CD1c-positive myeloid dendritic cell (primary cell): ENCODE results near the gene CR1L.
"Not testable (repeated sequence)": the region's sequence is repeated elsewhere in the genome, so short reads cannot be mapped to it uniquely, and the experiment has no call there.

ENCODE experiments used
- DNase-seq: peaks from one replicate; pipeline ENCODE4 v3.0.0-alpha.2; 2016; ENCODE audit errors: extremely low spot score

Gene CR1L

GRCh38 chr1:207680590-207681388 lies 35.9 kb downstream of the CR1L start:
- DNase-seq: not testable (repeated sequence)

GRCh38 chr1:207682872-207683434 lies 38.0 kb downstream of the CR1L start:
- DNase-seq: not testable (repeated sequence)

DNA sequence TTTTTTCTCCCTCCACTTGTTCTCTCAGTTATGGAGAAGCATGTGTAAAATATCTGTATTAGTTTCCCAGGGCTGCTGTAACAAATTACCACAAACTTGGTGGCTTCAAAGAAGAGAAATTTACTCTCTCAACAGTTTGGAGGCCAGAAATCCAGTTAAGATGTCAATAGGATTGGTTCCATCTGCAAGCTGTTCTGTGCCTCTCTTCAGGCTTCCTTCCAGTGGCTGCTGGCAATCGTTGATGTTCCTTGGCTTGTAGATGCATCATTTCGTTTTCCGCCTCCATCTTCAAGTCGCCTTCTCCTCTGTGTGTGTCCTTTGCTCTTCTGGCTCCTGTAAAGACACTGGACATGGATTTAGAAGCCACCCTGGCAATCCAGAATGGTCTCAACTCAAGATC lies 45.6 kb downstream of the CR1L start:
- not testable (repeated sequence) for DNase-seq

DNA sequence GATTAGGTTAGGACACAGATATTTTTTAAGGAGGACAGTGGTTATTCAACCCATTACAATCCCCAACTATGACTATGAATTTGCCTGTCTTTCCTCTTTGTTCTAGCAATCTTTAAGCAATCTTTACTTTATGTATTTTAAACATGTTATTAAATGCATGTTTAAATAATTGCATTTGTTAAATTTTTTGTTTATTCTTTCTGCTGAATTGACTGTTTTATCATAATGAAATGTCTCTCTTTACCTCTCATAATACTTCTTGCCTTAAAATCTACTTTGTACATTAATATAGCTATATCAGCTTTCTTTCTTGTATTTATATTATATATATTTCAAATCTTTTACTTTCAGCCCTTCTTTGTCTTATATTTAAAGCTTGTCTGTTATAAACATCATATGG lies 46.1 kb downstream of the CR1L start:
- DNase-seq: no peak

DNA sequence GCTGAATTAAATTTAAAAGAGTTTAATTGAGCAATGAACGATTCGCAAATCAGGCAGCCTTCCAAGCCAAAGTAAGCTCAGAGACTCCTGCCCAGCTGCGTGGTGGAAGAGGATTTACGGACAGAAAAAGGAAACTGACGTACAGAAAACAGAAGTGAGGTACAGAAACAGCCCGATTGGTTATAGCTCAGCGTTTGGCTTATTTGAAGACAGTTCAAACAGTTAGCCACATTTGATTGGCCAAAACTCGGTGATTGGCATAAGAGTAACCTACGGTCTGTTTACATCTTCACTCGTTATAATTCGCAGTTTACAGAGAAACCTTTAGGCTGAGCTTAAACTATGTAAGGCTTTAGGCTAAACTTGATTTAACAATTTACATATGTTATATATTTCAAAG lies 46.9 kb downstream of the CR1L start:
- no peak for DNase-seq

GRCh38 chr1:207692291-207692690 lies 47.4 kb downstream of the CR1L start:
- DNase-seq: not testable (repeated sequence)

DNA sequence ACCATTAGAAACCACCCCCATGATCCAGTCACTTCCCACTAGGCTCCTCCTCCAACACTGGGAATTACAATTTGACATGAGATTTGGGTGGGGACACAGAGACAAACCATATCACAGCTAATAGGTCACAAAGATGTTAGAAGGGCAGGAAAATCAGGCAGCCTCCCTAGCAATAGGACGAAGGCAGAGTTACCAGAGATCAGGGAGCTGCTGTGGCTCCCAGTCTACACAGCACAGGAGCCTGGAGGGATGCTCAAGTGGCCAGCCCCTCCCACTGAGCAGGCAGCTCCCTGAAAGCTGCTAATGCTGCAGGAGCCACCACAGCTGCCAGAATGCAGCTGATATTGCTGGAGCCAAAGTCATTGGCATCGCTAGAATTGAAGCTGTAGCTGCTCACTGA lies 51.0 kb downstream of the CR1L start:
- no peak for DNase-seq

DNA sequence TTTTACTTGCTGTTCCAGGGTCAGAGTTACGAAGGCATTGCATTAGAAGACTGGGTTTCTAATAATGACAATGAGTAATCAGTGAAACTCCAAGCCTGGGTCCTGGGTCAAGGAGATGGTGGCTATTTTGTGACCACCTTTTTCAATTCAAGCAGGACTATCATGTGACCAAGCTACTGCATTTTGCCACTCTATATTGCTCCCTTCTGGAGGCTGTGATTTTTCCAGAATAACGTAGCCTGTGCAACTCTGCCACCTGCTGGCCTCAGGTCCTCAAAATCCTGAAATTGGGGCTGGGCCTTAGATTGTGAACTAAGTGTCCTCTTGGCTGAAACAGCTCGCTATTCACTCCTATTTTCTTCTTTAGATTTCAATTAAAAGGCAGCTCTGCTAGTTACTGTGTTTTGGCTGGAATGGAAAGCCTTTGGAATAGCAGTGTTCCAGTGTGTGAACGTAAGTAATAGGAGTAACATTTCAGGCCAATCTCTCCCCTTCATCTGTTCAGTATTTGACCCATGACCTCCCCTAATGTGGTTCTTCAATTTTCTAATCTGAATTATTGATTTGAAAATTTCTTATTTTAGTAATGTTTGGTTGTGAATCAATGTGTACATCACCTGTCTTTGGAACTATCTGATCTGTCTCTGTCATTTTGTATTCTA lies 54.0 kb downstream of the CR1L start:
- peak; percentile 47 for DNase-seq

- no peak for DNase-seq
These were observed 57.4 kb downstream of the CR1L start for GRCh38 chr1:207702317-207702716.

DNA sequence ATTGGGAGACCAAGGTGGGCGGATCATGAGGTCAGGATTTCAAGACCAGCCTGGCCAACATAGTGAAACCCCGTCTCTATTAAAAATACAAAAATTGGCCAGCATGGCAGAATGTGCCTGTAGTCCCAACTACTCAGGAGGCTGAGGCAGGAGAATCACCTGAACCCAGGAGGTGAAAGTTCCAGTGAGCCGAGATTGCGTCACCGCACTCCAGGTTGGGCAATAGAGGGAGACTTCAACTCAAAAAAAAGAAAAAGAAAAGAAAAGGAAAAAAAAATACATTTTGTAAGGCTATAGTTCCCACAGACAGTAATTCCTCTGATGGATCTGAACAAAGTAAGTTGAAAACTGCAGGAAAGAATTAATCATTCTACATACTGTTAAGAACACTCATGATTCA lies 58.8 kb downstream of the CR1L start:
- DNase-seq: no peak

DNA sequence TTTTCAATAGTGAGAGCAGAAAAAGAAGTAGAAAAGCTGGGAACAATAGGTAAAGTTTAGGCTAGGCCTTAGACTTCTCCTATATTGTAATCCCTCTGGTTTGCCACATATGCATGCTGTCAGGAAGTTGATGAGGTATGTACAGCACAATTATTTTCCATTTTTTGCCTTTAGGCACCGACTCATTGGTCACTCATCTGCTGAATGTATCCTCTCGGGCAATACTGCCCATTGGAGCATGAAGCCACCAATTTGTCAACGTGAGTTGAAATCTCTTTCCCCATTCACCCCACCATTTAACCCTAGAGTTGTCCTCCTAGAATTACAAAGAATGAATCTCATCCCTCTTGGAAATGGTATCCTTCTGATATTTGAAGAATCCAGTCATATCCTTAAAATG lies 63.1 kb downstream of the CR1L start:
- DNase-seq: not testable (repeated sequence)

DNA sequence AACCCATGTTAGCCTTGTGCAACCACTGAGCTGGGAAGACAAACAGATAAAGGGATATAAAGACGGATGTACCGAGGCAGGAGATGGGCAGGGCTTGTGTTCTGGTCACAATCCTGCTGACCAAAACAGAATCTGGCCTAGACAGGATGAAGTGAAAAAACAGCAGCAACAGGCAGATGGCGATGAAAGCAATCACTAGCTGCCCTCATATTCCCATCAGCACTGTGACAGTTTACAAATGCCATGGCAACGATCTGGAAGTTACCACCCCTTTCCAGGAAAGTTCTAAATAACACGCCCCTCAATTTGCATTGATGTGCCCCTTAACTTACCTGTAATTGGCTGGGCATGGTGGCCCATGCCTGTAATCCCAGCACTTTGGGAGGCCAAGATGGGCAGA lies 66.4 kb downstream of the CR1L start:
- DNase-seq: no peak

DNA sequence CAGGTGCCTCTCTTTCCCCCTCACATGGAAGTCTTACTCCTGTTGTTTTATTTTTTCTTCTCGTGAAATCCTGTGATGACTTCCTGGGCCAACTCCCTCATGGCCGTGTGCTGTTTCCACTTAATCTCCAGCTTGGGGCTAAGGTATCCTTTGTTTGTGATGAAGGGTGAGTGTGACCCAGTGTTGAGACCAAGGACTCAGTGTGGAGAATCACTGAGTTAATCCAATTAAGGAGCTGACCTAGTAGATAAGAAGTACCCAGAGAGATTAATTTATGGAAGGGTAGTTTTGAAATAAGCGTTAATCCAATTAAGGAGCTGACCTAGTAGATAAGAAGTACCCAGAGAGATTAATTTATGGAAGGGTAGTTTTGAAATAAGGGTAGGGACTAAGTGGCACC lies 67.8 kb downstream of the CR1L start:
- not testable (repeated sequence) for DNase-seq

DNA sequence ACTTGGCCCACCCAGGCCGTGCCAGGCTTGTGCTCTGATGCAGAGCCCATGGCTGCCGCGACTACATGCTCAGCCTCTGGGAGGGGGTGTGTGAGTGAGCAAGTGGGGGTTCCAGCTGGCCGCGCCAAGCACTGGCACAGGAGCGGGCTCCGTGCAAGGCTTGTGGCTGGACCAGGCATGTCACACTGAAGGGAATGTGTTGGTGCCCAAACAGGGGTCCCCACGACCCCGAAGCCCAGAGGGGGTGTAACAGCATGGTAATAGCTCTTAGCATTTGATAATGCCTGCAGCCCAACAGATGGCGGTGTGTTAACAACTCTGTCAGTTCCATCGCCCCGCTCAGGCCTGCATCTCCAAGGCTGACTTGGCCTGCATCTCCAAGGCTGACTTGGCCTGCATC lies 68.6 kb downstream of the CR1L start:
- DNase-seq: no peak

- DNase-seq: no peak
These were observed 74.3 kb downstream of the CR1L start for GRCh38 chr1:207719234-207719633.

DNA sequence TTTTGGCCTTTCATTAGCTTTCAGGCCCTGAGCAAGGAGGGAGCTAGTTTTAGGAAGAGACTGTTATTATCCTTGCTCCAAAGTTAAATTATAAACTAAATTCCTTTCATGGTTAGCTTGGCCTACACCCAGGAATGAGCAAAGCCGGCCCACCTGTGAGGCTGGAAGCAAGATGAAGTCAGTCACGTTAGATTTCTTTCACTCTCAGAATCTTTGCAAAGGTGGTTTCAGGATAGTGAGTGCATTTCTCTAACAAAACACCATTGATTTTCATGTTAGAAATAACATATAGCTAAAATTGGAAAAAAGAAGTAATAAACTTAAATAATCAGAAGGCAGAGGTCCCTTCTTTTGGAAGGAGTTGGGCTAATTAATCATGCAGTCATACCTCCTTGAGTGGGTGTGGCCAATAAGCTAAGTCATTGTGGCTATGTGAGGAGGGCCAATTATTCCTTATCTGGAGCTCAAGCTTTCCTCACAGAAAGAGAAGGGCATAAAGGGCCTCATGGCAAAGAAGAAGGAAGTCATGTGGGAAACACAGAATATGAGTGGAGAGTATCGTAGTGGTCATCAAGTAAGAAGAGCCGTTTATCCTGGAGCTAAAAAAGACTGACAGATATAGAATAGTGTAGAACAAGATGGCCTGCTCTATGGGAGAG lies 83.4 kb downstream of the CR1L start:
- not testable (repeated sequence) for DNase-seq

GRCh38 chr1:207737503-207738157 lies 92.7 kb downstream of the CR1L start:
- DNase-seq: not testable (repeated sequence)

DNA sequence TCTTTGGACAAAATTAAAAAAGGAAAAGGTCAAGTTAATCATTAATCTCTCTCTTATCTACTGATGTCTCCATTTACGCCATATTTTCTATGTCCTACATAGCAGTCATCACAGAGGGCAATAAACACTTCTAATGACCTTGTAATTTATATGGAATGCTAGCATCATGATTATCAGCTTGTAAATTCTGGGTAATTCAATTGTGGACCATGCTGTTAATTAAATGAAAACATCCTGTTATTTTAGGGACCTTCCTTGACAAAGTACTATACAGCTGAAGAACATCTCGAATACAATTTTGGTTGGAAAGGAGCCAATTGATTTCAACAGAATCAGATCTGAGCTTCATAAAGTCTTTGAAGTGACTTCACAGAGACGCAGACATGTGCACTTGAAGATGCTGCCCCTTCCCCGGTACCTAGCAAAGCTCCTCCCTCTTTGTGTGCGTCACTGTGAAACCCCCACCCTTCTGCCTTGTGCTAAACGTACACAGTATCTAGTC lies 93.3 kb downstream of the CR1L start:
- peak; percentile 36 for DNase-seq

DNA sequence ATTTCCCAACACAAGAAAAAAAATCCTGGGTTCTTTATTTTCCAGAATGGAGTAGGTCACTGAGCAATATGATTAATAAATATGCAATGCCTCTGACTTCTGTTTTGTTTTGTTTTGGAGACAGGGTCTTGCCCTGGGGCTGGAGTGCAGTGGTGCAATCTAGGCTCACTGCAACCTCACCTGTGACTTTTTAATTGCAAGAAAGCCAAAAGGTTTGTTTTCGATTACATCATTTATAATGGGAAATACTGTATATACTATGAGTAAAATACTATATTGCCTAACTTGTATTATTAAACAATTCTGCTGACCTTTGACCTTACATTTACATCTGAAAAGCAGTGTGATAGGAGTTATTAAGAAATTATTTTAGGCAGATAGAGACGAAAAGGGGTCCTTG lies 95.3 kb downstream of the CR1L start:
- no peak for DNase-seq

GRCh38 chr1:207742850-207743555 lies 98.1 kb downstream of the CR1L start:
- peak; percentile 47 for DNase-seq

- DNase-seq: no peak
These were observed 99.1 kb downstream of the CR1L start for GRCh38 chr1:207744000-207744534.
